ENCODE data around the gene NUDC. TPM values are rescaled to one million over a fixed set of nuclear protein-coding genes. Genes with fewer than 3 reads are reported as not detected.

Gene NUDC
- total and polyA plus RNA-seq, 2 of the 4 experiments (the other 2 are of a cell fraction), result 34.8 to 89.8 TPM

DNA sequence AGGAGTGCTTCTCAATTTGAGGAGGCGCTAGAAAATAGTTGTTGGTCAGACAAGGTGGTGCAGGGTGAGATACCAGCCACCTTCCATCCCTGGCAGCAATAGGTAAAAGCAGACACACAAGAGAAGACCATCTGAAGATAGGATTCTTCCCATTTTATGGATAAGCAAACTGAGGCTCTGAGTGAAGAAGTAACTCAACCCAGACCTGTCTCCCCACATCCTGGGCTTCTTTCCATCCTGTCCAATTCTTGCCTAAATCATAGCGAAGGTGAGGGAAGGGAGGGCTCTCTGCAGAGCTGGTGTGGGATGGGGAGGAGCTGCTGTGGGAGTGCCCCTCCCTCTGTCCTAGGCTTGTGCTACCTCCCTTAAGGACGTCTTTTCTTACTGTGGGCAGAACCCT, 50.0 kb downstream of the NUDC start:
- H3K27ac ChIP-seq (ENCODE audit: insufficient read depth, low read length), result no peak overlapping the region
- H2AK5ac ChIP-seq (ENCODE audit: low read depth, low read length), result 0 out of 2 replicates have a peak overlapping the region, but pooled peaks have one; percentile 46
- H4K91ac ChIP-seq (ENCODE audit: insufficient read depth, low read depth, low read length), result no peak overlapping the region
- ChIA-PET POLR2A (ENCODE audit: unreplicated experiment) (no interaction called here), CTCF (no interaction called here)
- no peaks in the 10 kb centered on the region for H4K20me1 ChIP-seq (ENCODE audit: insufficient read depth, low read length)
- intact Hi-C loops (cut with micrococcal nuclease), result no loop called here
- DNase-seq (no peak), ATAC-seq (ENCODE audit: low read depth) (no peak)
- no peak overlapping the region for H3K18ac ChIP-seq (ENCODE audit: low read depth, low read length)
- no peak overlapping the region; the same call in none of the 2 replicates for H2BK20ac ChIP-seq (ENCODE audit: low read depth, low read length)
- dilution Hi-C loops (cut with HindIII; ENCODE audit: low sequenced_read_pairs, unreplicated experiment), result no loop called here
- no peak overlapping the region for H2BK5ac ChIP-seq (ENCODE audit: low read depth, low read length, poor library complexity, severe bottlenecking)
- peak overlapping the region; percentile 66 for H2AFZ ChIP-seq (replicated peaks; ENCODE audit: low read length, poor library complexity)
- H3K23ac ChIP-seq (ENCODE audit: low read depth, low read length), result no peak overlapping the region
- no peaks in the 10 kb centered on the region for H3K79me1 ChIP-seq (ENCODE audit: low read depth in 1 of 2, low read length in 2 of 2)
- no peaks in the 10 kb centered on the region for H3K27me3 ChIP-seq (ENCODE audit: control insufficient read depth, insufficient read depth, low read length)
- TF ChIP-seq MXI1 (IDR thresholded peaks at IDR 0.05; ENCODE audit: borderline replicate concordance, low read depth, low read length) (no peak), MAZ (IDR thresholded peaks at IDR 0.05; ENCODE audit: borderline replicate concordance, low read depth, low read length) (no peak), MAFK (IDR thresholded peaks at IDR 0.05; ENCODE audit: low read depth, low read length) (no peak), POLR2A (IDR thresholded peaks at IDR 0.05; ENCODE audit: low read depth, low read length) (no peak), RCOR1 (IDR thresholded peaks at IDR 0.05; ENCODE audit: insufficient replicate concordance, low read length) (no peak), RFX5 (IDR thresholded peaks at IDR 0.05; ENCODE audit: low read depth, low read length) (no peak)
- TF ChIP-seq, protein P1, sequence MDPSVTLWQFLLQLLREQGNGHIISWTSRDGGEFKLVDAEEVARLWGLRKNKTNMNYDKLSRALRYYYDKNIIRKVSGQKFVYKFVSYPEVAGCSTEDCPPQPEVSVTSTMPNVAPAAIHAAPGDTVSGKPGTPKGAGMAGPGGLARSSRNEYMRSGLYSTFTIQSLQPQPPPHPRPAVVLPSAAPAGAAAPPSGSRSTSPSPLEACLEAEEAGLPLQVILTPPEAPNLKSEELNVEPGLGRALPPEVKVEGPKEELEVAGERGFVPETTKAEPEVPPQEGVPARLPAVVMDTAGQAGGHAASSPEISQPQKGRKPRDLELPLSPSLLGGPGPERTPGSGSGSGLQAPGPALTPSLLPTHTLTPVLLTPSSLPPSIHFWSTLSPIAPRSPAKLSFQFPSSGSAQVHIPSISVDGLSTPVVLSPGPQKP (IDR thresholded peaks at IDR 0.05; ENCODE audit: borderline replicate concordance, low read depth, low read length), result no peak
- in situ Hi-C loops (cut with MboI; ENCODE audit: low sequenced_read_pairs), result no loop called here
- peaks cover 5% of the 10 kb centered on the region; the same call in 1 of the 2 replicates for H3K4me1 ChIP-seq (ENCODE audit: control insufficient read depth, insufficient read depth, low read length)
- no peak overlapping the region for H2BK15ac ChIP-seq (ENCODE audit: low read depth, low read length)
- no peaks in the 10 kb centered on the region for H3K36me3 ChIP-seq (ENCODE audit: control insufficient read depth, insufficient read depth, low read length)
- H3K9me1 ChIP-seq (ENCODE audit: insufficient read depth, low read length), result peaks cover 12% of the 10 kb centered on the region; the same call in 1 of the 2 replicates
- H3K4ac ChIP-seq (ENCODE audit: low read depth, low read length), result peak overlapping the region; percentile 58; the same call in 1 of the 2 replicates
- no peaks in the 10 kb centered on the region for H3K9me3 ChIP-seq (ENCODE audit: control insufficient read depth, insufficient read depth, low read length)
- H4K8ac ChIP-seq (ENCODE audit: low read depth in 2 of 2, low read length in 2 of 2), result no peak overlapping the region
- H3K4me3 ChIP-seq (ENCODE audit: insufficient read depth, low read depth, low read length), result no peak overlapping the region
- no peak overlapping the region for H3K56ac ChIP-seq (ENCODE audit: extremely low read depth, insufficient read depth, low read length)
- H2BK120ac ChIP-seq (ENCODE audit: low read depth, low read length), result 0 out of 2 replicates have a peak overlapping the region, but pooled peaks have one; percentile 14
- H3K9ac ChIP-seq (ENCODE audit: low read depth, low read length), result no peak overlapping the region
- H3K4me2 ChIP-seq (ENCODE audit: low read depth, low read length), result no peak overlapping the region
- H4K5ac ChIP-seq (ENCODE audit: low read depth, low read length), result no peak overlapping the region
- WGBS, 2 experiments (ENCODE audit: extremely low coverage in 2 of 2, insufficient read length in 1 of 2), result no CpG with 5 or more reads among the region's 3 CpGs
- peak overlapping the region; percentile 26 for H2AK9ac ChIP-seq (replicated peaks; ENCODE audit: low read depth, low read length, poor library complexity)
- H3K14ac ChIP-seq (replicated peaks; ENCODE audit: low read depth, low read length), result no peak overlapping the region
- no TSS peak for BruUV-seq (replicated peaks)

Measured in IMR-90 (cell line).